ENCODE data around the gene SPTB.

The SPTB gene

GRCh38 chr14:64880221-64881121 is 764 bp upstream of the SPTB start:
- Histone ChIP-seq H3K4me3 (ENCODE audit: low read length) (peak overlapping the region; percentile 74), H4K20me1 (ENCODE audit: insufficient read depth, low read length) (no peaks in the 10 kb centered on the region), H3K9me3 (replicated peaks; ENCODE audit: insufficient read depth, low read length) (no peaks in the 10 kb centered on the region), H3K79me2 (ENCODE audit: low read length) (no peaks in the 10 kb centered on the region), H3K9ac (ENCODE audit: low read length) (peak overlapping the region; percentile 60), H3K4me1 (ENCODE audit: low read length) (peaks cover 6% of the 10 kb centered on the region; the same call in 1 of the 2 replicates), H3K27me3 (replicated peaks; ENCODE audit: insufficient read depth, low read length) (no peaks in the 10 kb centered on the region), H2AFZ (ENCODE audit: low read length) (peak overlapping the region; percentile 81), H3K4me2 (ENCODE audit: low read depth, low read length) (peak overlapping the region; percentile 66; the same call in 1 of the 2 replicates), H3K36me3 (replicated peaks; ENCODE audit: insufficient read depth, low read length) (no peaks in the 10 kb centered on the region), H3K27ac (ENCODE audit: low read length) (peak overlapping the region; percentile 61; the same call in 1 of the 2 replicates), H3K9me2 (replicated peaks; ENCODE audit: insufficient read depth, low read length) (no peaks in the 10 kb centered on the region), H3F3A (ENCODE audit: insufficient read depth, low read length) (peaks cover 10% of the 10 kb centered on the region)
- peak; percentile 70 for DNase-seq
- TF ChIP-seq CTCF (IDR thresholded peaks at IDR 0.05; ENCODE audit: low read length): no peak
- TF ChIP-seq EZH2 (optimal IDR thresholded peaks at IDR 0.05; ENCODE audit: low read depth, low read length): no peak
- TF ChIP-seq EZH2phosphoT487 (IDR thresholded peaks at IDR 0.05; ENCODE audit: low read length): no peak

GRCh38 chr14:64878837-64879634 is 671 bp downstream of the SPTB start:
- no peaks in the 10 kb centered on the region for H3K27me3 ChIP-seq (replicated peaks; ENCODE audit: insufficient read depth, low read length)
- peak overlapping the region; percentile 10; the same call in 1 of the 2 replicates for H3K9ac ChIP-seq (ENCODE audit: low read length)
- no peak overlapping the region for H3K27ac ChIP-seq (ENCODE audit: low read length)
- no peaks in the 10 kb centered on the region for H4K20me1 ChIP-seq (ENCODE audit: insufficient read depth, low read length)
- H3K9me2 ChIP-seq (replicated peaks; ENCODE audit: insufficient read depth, low read length): no peaks in the 10 kb centered on the region
- 0 out of 2 replicates have a peak overlapping the region, but pooled peaks have one; percentile 31 for H2AFZ ChIP-seq (ENCODE audit: low read length)
- no peaks in the 10 kb centered on the region for H3K79me2 ChIP-seq (ENCODE audit: low read length)
- H3K4me2 ChIP-seq (ENCODE audit: low read depth, low read length): peak overlapping the region; percentile 49
- no peak for TF ChIP-seq CTCF (IDR thresholded peaks at IDR 0.05; ENCODE audit: low read length)
- TF ChIP-seq EZH2 (optimal IDR thresholded peaks at IDR 0.05; ENCODE audit: low read depth, low read length): no peak
- no peak for TF ChIP-seq EZH2phosphoT487 (IDR thresholded peaks at IDR 0.05; ENCODE audit: low read length)
- no peaks in the 10 kb centered on the region for H3K36me3 ChIP-seq (replicated peaks; ENCODE audit: insufficient read depth, low read length)
- DNase-seq: peak; percentile 6
- peaks cover 10% of the 10 kb centered on the region for H3F3A ChIP-seq (ENCODE audit: insufficient read depth, low read length)
- H3K4me1 ChIP-seq (ENCODE audit: low read length): peaks cover 6% of the 10 kb centered on the region; the same call in 1 of the 2 replicates
- H3K4me3 ChIP-seq (ENCODE audit: low read length): peak overlapping the region; percentile 74
- no peaks in the 10 kb centered on the region for H3K9me3 ChIP-seq (replicated peaks; ENCODE audit: insufficient read depth, low read length)

DNA sequence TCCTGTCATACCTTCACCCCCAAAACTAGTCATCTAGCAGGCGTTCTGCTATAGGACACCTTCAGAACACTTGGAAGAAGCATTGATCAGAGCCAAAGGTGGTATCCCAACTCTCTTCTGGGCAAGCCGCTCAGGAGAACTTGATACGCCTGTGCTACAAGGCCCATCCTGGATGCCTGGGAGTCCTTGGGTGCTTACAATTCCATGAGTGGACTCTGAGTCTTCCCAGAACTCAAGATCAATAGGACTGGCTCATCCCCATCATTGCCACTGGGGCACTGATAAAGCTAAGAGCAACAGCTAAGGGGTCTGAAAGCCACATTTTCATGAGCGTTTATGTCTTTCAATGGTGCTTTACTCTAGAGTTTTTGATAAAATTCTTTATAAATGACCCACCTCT is 1.9 kb downstream of the SPTB start:
- no peaks in the 10 kb centered on the region for H3K9me2 ChIP-seq (replicated peaks; ENCODE audit: insufficient read depth, low read length)
- H3K36me3 ChIP-seq (replicated peaks; ENCODE audit: insufficient read depth, low read length): no peaks in the 10 kb centered on the region
- no peaks in the 10 kb centered on the region for H3K79me2 ChIP-seq (ENCODE audit: low read length)
- DNase-seq: no peak
- peaks cover 10% of the 10 kb centered on the region for H3F3A ChIP-seq (ENCODE audit: insufficient read depth, low read length)
- no peak overlapping the region for H3K4me2 ChIP-seq (ENCODE audit: low read depth, low read length)
- H3K9ac ChIP-seq (ENCODE audit: low read length): no peak overlapping the region
- no peak overlapping the region for H3K27ac ChIP-seq (ENCODE audit: low read length)
- TF ChIP-seq EZH2phosphoT487 (IDR thresholded peaks at IDR 0.05; ENCODE audit: low read length) (no peak), EZH2 (optimal IDR thresholded peaks at IDR 0.05; ENCODE audit: low read depth, low read length) (no peak), CTCF (IDR thresholded peaks at IDR 0.05; ENCODE audit: low read length) (no peak)
- no peaks in the 10 kb centered on the region for H3K4me1 ChIP-seq (ENCODE audit: low read length)
- no peaks in the 10 kb centered on the region for H4K20me1 ChIP-seq (ENCODE audit: insufficient read depth, low read length)
- H3K27me3 ChIP-seq (replicated peaks; ENCODE audit: insufficient read depth, low read length): no peaks in the 10 kb centered on the region
- no peaks in the 10 kb centered on the region for H3K9me3 ChIP-seq (replicated peaks; ENCODE audit: insufficient read depth, low read length)
- H2AFZ ChIP-seq (ENCODE audit: low read length): no peak overlapping the region
- no peak overlapping the region for H3K4me3 ChIP-seq (ENCODE audit: low read length)
